Neural progenitor cell (in vitro differentiated cells): Measurements from ENCODE around the gene SUN1. TPM values are rescaled to one million over a fixed set of nuclear protein-coding genes. Genes with fewer than 3 reads are reported as not detected.

Source experiments
- DNase-seq: peaks from one replicate; pipeline ENCODE4 v3.0.0-alpha.2; 2016; ENCODE audit warnings: low spot score
- H2AFZ ChIP-seq: fragments of 200-600 bp; sonication (generic); replicated peaks from 2 replicates; pipeline ENCODE4 v1.6.1; 2016; ENCODE audit warnings: antibody characterized with exemption
- H3F3A ChIP-seq: fragments of 200-600 bp; sonication (generic); 2 replicates; pipeline ENCODE4 v1.6.1; 2016; ENCODE audit warnings: antibody characterized with exemption, low read depth
- H3K27ac ChIP-seq: fragments of 200-600 bp; sonication (generic); 2 replicates; pipeline ENCODE4 v1.5.1; 2016; ENCODE audit warnings: mild to moderate bottlenecking
- H3K27me3 ChIP-seq: fragments of 200-600 bp; sonication (generic); 2 replicates; pipeline ENCODE4 v1.6.1; 2016; ENCODE audit warnings: mild to moderate bottlenecking, moderate library complexity
- H3K36me3 ChIP-seq: fragments of 200-600 bp; sonication (generic); 2 replicates; pipeline ENCODE4 v1.5.1; 2016
- H3K4me1 ChIP-seq: fragments of 200-600 bp; sonication (generic); 2 replicates; pipeline ENCODE4 v1.6.1; 2016; ENCODE audit warnings: mixed run types
- H3K4me2 ChIP-seq: fragments of 200-600 bp; sonication (generic); 2 replicates; pipeline ENCODE4 v1.6.1; 2016
- H3K4me3 ChIP-seq: fragments of 200-600 bp; sonication (generic); 2 replicates; pipeline ENCODE4 v1.5.1; 2016
- H3K79me2 ChIP-seq: fragments of 200-600 bp; sonication (generic); 2 replicates; pipeline ENCODE4 v1.6.1; 2016; ENCODE audit warnings: low read depth
- H3K9ac ChIP-seq: fragments of 200-600 bp; sonication (generic); 2 replicates; pipeline ENCODE4 v1.6.1; 2016
- H3K9me3 ChIP-seq: fragments of 200-600 bp; sonication (generic); 2 replicates; pipeline ENCODE4 v1.5.1; 2016; ENCODE audit warnings: low read depth
- H4K20me1 ChIP-seq: fragments of 200-600 bp; sonication (generic); 2 replicates; pipeline ENCODE4 v1.6.1; 2016; ENCODE audit warnings: low read depth
- H3K27ac Mint-ChIP-seq: 3 replicates; pipeline ENCODE4 v1.8.0; 2021; ENCODE audit warnings: mixed read lengths
- H3K27me3 Mint-ChIP-seq: 2 replicates; pipeline ENCODE4 v1.8.0; 2022; ENCODE audit warnings: low read depth, mild to moderate bottlenecking, inconsistent platforms, moderate library complexity, mixed read lengths; ENCODE audit not compliant: insufficient read depth
- H3K36me3 Mint-ChIP-seq: 3 replicates; pipeline ENCODE4 v1.8.0; 2021; ENCODE audit warnings: mixed read lengths
- H3K4me1 Mint-ChIP-seq: 3 replicates; pipeline ENCODE4 v1.8.0; 2021; ENCODE audit warnings: mixed read lengths
- H3K4me3 Mint-ChIP-seq: 3 replicates; pipeline ENCODE4 v1.8.0; 2021; ENCODE audit warnings: mild to moderate bottlenecking, moderate library complexity, mixed read lengths
- H3K9me3 Mint-ChIP-seq: 3 replicates; pipeline ENCODE4 v1.8.0; 2020; ENCODE audit warnings: mixed read lengths
- CTCF ChIP-seq: fragments of 200-600 bp; sonication (generic); IDR thresholded peaks from 2 replicates; pipeline ENCODE4 v1.5.1; 2017; ENCODE audit warnings: antibody characterized with exemption, mild to moderate bottlenecking
- EZH2 ChIP-seq: fragments of 200-600 bp; sonication (generic); IDR thresholded peaks from 2 replicates; pipeline ENCODE4 v1.6.1; 2017; ENCODE audit warnings: antibody characterized with exemption, mild to moderate bottlenecking, moderate library complexity
- EZH2phosphoT487 ChIP-seq: fragments of 200-600 bp; sonication (generic); IDR thresholded peaks from 2 replicates; pipeline ENCODE4 v1.6.1; 2017; ENCODE audit warnings: antibody characterized with exemption
- total RNA-seq: library from RNA; depleted of rRNA; stranded (reverse); fragments of >200 nt; gene quantifications from 2 replicates; pipeline ENCODE4 v1.2.3, GENCODE V29; 2015; ENCODE audit warnings: low replicate concordance

Gene SUN1
- total RNA-seq, 1 donor from 2014 or later: 104 TPM

GRCh38 chr7:877312-878232, 45.3 kb downstream of the SUN1 start:
- H3K9me3 ChIP-seq: no peaks in the 10 kb centered on the region
- peaks cover 9% of the 10 kb centered on the region for H3K4me1 ChIP-seq
- H3K27me3 ChIP-seq: no peaks in the 10 kb centered on the region
- Mint-ChIP-seq H3K27ac (no peak overlapping the region), H3K4me3 (peak overlapping the region; percentile 93), H3K4me1 (peaks cover 15% of the 10 kb centered on the region), H3K36me3 (peaks cover 21% of the 10 kb centered on the region), H3K27me3 (peaks cover 4% of the 10 kb centered on the region), H3K9me3 (no peaks in the 10 kb centered on the region)
- H2AFZ ChIP-seq: no peak overlapping the region
- peak overlapping the region; percentile 93 for H3K4me2 ChIP-seq
- DNase-seq: peak; percentile 21
- H3K27ac ChIP-seq: no peak overlapping the region
- H3K9ac ChIP-seq: peak overlapping the region; percentile 78
- no peaks in the 10 kb centered on the region for H3K36me3 ChIP-seq
- TF ChIP-seq EZH2 (no peak), CTCF (no peak), EZH2phosphoT487 (no peak)
- peak overlapping the region; percentile 95 for H3K4me3 ChIP-seq
- peaks cover 49% of the 10 kb centered on the region for H4K20me1 ChIP-seq
- peaks cover 58% of the 10 kb centered on the region for H3K79me2 ChIP-seq
- H3F3A ChIP-seq: peaks cover 33% of the 10 kb centered on the region

GRCh38 chr7:879093-879492, 46.8 kb downstream of the SUN1 start:
- Histone ChIP-seq H3K9ac (no peak overlapping the region), H3K79me2 (peaks cover 74% of the 10 kb centered on the region), H3K27ac (no peak overlapping the region), H3K9me3 (no peaks in the 10 kb centered on the region), H3K4me3 (no peak overlapping the region), H3F3A (peaks cover 19% of the 10 kb centered on the region), H2AFZ (no peak overlapping the region), H4K20me1 (peaks cover 64% of the 10 kb centered on the region), H3K4me2 (peak overlapping the region; percentile 93), H3K4me1 (peaks cover 9% of the 10 kb centered on the region), H3K36me3 (no peaks in the 10 kb centered on the region), H3K27me3 (no peaks in the 10 kb centered on the region)
- H3K4me1 Mint-ChIP-seq: peaks cover 9% of the 10 kb centered on the region
- no peak for DNase-seq
- H3K4me3 Mint-ChIP-seq: peak overlapping the region; percentile 69
- H3K36me3 Mint-ChIP-seq: peaks cover 11% of the 10 kb centered on the region
- no peak overlapping the region for H3K27ac Mint-ChIP-seq
- H3K9me3 Mint-ChIP-seq: no peaks in the 10 kb centered on the region
- peaks cover 4% of the 10 kb centered on the region for H3K27me3 Mint-ChIP-seq
- no peak for TF ChIP-seq CTCF
- TF ChIP-seq EZH2phosphoT487: no peak
- TF ChIP-seq EZH2: no peak

- Histone ChIP-seq H3K4me2 (no peak overlapping the region), H3K27me3 (no peaks in the 10 kb centered on the region), H3K36me3 (no peaks in the 10 kb centered on the region), H3K9ac (no peak overlapping the region), H3K4me1 (peaks cover 9% of the 10 kb centered on the region), H3K9me3 (no peaks in the 10 kb centered on the region), H3K27ac (no peak overlapping the region), H2AFZ (no peak overlapping the region), H3F3A (peaks cover 13% of the 10 kb centered on the region), H3K4me3 (no peak overlapping the region), H4K20me1 (peaks cover 70% of the 10 kb centered on the region), H3K79me2 (peaks cover 80% of the 10 kb centered on the region)
- no peak for TF ChIP-seq EZH2
- TF ChIP-seq EZH2phosphoT487: no peak
- no peak for TF ChIP-seq CTCF
- Mint-ChIP-seq H3K4me1 (peaks cover 9% of the 10 kb centered on the region), H3K36me3 (peaks cover 11% of the 10 kb centered on the region), H3K27ac (no peak overlapping the region), H3K9me3 (no peaks in the 10 kb centered on the region), H3K4me3 (peak overlapping the region; percentile 69), H3K27me3 (peaks cover 4% of the 10 kb centered on the region)
- DNase-seq: no peak
Observed at GRCh38 chr7:879706-880105, 47.4 kb downstream of the SUN1 start.
